ENCODE measurements around the gene CNTNAP5.

The CNTNAP5 gene

DNA sequence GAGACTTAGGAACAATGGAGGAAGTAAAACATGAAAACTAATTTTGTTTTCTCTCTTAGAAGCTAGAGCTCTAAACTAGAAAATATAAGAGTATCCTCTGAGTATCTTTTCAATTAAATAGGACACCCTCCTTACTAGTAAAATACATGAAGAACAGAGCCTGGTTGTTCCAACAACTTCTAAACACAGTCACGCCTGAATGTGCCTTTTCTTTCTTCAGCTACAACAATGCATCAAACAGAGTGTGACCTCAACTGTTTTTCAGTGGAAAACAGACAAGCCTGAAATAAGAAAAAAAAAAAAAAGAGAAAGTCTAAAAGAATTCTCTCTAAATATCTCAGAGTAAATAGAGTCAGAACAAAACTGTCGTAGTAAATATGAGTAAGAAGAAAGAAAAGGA lies 928.8 kb downstream of the CNTNAP5 start:
- no peak for DNase-seq

DNA sequence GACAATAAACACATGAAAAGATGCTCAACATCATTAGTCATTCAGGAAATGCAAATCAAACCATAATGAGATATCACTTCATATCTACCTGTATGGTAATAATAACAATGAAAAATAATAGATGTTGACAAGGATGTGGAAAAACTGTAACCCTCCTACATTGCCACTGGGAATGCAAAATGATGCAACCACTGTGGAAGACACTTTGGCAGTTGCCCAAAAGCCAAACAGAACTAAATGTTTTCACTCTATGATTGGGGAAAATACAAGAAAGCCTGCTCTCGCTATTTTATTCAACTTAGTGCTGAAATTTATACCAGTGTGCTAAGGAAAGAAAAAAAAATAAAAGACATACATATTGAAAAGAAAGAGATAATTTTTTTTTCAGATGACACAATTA lies 934.5 kb downstream of the CNTNAP5 start:
- no peak for DNase-seq

DNA sequence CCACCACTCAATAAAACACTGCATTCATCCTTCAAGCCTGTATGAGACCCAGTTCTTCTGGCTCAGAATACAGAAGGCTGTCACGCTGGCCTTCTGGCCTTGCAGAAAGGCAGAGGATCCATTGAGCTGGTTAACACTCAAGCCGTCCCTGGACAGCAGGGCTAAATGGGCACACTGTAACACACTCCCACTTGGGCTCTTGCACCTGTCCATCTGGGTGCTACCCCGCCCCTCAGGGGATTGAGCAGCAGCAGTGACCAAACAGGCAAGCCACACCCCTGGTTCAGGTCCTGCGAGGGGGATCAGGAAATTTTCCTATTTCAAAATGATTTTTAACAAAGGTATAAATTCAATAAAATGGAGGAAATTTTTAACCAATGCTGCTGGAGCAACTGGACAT lies 936.0 kb downstream of the CNTNAP5 start:
- DNase-seq = no peak

All from activated CD4-positive, alpha-beta T cell treated with anti-CD3 and anti-CD28 coated beads, Interleukin-2, Interleukin-6, amounts not matched to agents 100 ng/mL and 50 ng/mL, durations not matched to agents 16 hours and 8 hours (primary cell).